BE2C (cell line): ENCODE results near the gene CAPRIN1.

ENCODE experiments used
- DNase-seq: peaks from one replicate; pipeline ENCODE4 v3.0.0-alpha.2; 2020
- H3K27me3 ChIP-seq: fragments of 250-450 bp; sonication (Bioruptor Pico); 2 replicates; pipeline ENCODE4 v1.5.1; 2020; ENCODE audit warnings: mild to moderate bottlenecking
- H3K36me3 ChIP-seq: fragments of 250-450 bp; sonication (Bioruptor Pico); 2 replicates; pipeline ENCODE4 v1.5.1; 2020; ENCODE audit warnings: mild to moderate bottlenecking
- H3K4me1 ChIP-seq: fragments of 250-450 bp; sonication (Bioruptor Pico); 2 replicates; pipeline ENCODE4 v1.5.1; 2020
- H3K4me3 ChIP-seq: 2 replicates; pipeline ENCODE4 v1.5.1; 2011; ENCODE audit warnings: low read depth, low read length
- H3K9me3 ChIP-seq: fragments of 250-450 bp; sonication (Bioruptor Pico); 2 replicates; pipeline ENCODE4 v1.5.1; 2020
- CTCF ChIP-seq: IDR thresholded peaks from 2 replicates; pipeline ENCODE4 v1.5.1; 2012; ENCODE audit warnings: mild to moderate bottlenecking, low read depth, low read length

The CAPRIN1 gene

GRCh38 chr11:34040571-34040970 is 11.0 kb upstream of the CAPRIN1 start:
- no peak for TF ChIP-seq CTCF
- no peaks in the 10 kb centered on the region for H3K36me3 ChIP-seq
- no peak overlapping the region for H3K4me3 ChIP-seq
- H3K4me1 ChIP-seq = no peaks in the 10 kb centered on the region
- no peaks in the 10 kb centered on the region for H3K9me3 ChIP-seq
- no peak for DNase-seq
- H3K27me3 ChIP-seq = no peaks in the 10 kb centered on the region

- peak; percentile 8 for DNase-seq
- Histone ChIP-seq H3K27me3 (no peaks in the 10 kb centered on the region), H3K36me3 (no peaks in the 10 kb centered on the region), H3K4me3 (no peak overlapping the region), H3K9me3 (no peaks in the 10 kb centered on the region), H3K4me1 (no peaks in the 10 kb centered on the region)
- no peak for TF ChIP-seq CTCF
These were observed 6.7 kb upstream of the CAPRIN1 start for GRCh38 chr11:34044664-34045485.

- no peaks in the 10 kb centered on the region for H3K9me3 ChIP-seq
- peaks cover 7% of the 10 kb centered on the region for H3K36me3 ChIP-seq
- no peaks in the 10 kb centered on the region for H3K4me1 ChIP-seq
- DNase-seq = no peak
- TF ChIP-seq CTCF = no peak
- no peaks in the 10 kb centered on the region for H3K27me3 ChIP-seq
- H3K4me3 ChIP-seq = no peak overlapping the region
These were observed 2.5 kb upstream of the CAPRIN1 start for GRCh38 chr11:34049028-34049427.

GRCh38 chr11:34050581-34051348 is 766 bp upstream of the CAPRIN1 start:
- peak; percentile 21 for DNase-seq
- Histone ChIP-seq H3K9me3 (no peaks in the 10 kb centered on the region), H3K4me1 (no peaks in the 10 kb centered on the region), H3K27me3 (no peaks in the 10 kb centered on the region), H3K36me3 (peaks cover 15% of the 10 kb centered on the region), H3K4me3 (peak overlapping the region; percentile 64)
- no peak for TF ChIP-seq CTCF

- Histone ChIP-seq H3K27me3 (no peaks in the 10 kb centered on the region), H3K36me3 (peaks cover 15% of the 10 kb centered on the region), H3K9me3 (no peaks in the 10 kb centered on the region), H3K4me1 (no peaks in the 10 kb centered on the region), H3K4me3 (peak overlapping the region; percentile 86)
- DNase-seq = peak; percentile 91
- no peak for TF ChIP-seq CTCF
These were observed 591 bp downstream of the CAPRIN1 start for GRCh38 chr11:34052036-34052607.
